Erythroblast (primary cell): ENCODE data around the gene C1orf50.

Experiments used
- GATA1 ChIP-seq: IDR thresholded peaks from 2 replicates; pipeline ENCODE4 v1.6.1; 2011; ENCODE audit warnings: low read depth, mild to moderate bottlenecking, control low read depth, low read length, moderate library complexity
- POLR2A ChIP-seq: IDR thresholded peaks from 2 replicates; pipeline ENCODE4 v1.6.1; 2011; ENCODE audit warnings: mild to moderate bottlenecking, low read length

DNA sequence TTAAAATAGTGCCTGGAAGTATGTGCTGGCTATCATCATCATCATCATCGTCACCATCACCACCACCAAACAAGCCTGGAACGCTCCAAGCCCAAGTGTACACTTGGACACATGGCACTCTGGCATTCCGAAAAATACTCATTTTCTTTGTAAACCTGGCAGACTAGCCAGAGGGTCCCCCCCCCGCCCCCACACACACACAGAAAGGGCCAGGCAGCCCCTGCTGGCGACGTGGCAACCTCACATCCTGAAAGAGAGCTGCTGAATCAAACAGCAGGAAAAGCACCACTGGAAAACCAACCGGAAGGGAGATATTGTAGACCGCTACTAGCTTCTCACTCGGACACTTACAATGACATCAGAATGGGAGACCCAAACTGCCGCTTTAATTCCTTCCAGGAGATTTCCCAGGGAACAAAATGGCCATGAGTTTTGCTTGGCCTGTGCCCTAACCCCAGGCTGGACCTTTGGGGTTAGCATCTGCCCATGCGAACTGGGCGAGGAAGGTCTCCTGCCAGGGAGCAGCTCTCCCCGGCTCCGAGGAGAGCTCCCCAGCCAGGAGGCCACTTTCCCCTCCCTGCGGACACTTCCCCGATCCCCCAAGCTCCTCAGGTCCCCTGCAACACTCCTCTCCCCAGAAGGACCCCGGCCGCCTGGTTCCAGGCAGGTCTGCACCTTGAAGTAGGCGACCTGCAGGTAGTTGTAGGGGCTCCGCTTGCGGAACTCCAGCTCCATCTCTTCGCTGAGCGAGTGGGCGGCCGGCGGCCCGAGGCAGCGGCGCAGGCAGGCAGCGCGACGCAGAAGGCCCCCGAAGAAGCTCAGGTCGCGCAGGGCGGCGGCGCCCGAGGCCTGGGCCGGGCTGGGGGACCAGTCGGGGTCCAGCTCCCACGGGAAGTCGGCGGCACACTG, 963 bp upstream of the C1orf50 start:
- TF ChIP-seq POLR2A, result no peak
- TF ChIP-seq GATA1, result no peak
